HG03280 (cell line): ENCODE data around the gene RAB40A.
"Not testable (repeated sequence)": the region's sequence is repeated elsewhere in the genome, so short reads cannot be mapped to it uniquely, and the experiment has no call there.

ENCODE experiments used
- ATAC-seq: cut with Tn5 transposase; IDR thresholded peaks from one replicate; pipeline ENCODE4 v1.9.1; 2021; ENCODE audit warnings: mild to moderate bottlenecking, moderate library complexity; ENCODE audit not compliant: unreplicated experiment

RAB40A gene

DNA sequence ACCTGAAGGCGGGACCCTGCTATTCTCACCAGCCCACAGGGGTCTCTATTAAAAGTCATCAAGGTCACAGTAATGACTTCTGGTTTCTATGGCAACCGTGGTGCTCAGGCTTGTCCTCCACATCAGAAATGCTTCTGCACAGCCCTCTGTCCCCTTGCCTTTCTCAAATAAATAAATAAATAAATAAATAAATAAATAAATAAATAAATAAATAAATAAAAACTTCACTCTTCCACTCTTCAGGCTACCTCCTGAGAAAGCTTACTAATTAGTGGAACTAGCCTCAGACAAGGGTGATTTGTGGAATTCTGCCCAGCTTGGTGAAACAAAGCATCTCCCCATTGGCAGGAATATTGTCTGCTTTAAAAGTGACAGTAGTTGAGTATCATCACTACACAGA lies 5.5 kb upstream of the RAB40A start:
- ATAC-seq = no peak

DNA sequence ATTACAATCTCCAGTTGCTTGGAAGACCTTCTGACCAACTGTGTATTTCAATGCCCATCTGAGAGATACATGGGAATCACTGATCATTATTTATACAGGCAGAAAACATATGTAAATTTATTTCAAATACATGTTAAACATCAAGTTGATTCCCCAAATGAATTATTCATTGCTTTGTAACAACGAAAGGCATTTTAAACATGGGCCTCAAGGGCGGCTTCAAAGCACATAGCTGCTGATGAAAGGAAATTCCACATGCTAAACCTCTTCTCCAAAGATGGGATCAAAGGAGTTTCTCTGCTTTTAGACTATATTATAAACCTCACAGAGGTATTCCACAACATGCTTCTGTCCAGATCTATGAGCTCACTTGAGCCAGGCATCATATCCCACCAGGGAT lies 4.3 kb upstream of the RAB40A start:
- no peak for ATAC-seq

DNA sequence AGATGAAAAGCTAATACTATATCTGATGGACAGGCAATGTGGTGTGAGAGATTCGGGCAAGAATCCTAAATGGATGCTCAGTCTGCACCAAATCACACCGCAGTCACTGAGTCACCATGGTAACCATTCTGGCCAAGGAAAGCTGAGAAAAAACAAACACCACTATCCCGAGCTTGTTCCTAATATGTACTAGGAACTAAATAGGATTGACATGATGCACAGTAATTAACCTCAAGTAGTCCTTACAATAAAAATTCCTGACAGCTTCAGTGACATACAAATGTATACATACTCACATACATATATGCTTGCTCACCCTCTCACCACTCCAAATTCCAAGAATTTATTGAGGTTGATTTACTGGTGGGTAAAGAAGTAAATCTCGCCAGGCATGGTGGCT lies 1.1 kb upstream of the RAB40A start:
- ATAC-seq = no peak

DNA sequence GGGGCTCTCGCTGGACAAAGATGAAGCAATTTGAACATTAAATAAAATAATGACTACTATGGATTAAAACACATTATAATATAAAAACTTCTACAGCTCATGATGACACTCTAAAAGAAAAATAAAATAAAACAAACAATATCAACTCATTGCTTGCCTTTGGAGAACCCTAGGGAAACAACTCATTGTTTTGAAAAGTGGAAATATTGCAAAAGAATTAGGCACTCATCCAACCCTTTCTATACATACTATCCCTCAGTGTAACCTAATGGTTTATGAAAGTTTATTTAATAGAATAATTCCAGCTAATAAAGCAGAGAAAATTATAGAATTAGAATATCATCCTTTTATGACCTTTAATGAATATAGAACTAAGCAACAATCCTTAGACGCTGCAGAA lies 718 bp downstream of the RAB40A start:
- no peak for ATAC-seq

DNA sequence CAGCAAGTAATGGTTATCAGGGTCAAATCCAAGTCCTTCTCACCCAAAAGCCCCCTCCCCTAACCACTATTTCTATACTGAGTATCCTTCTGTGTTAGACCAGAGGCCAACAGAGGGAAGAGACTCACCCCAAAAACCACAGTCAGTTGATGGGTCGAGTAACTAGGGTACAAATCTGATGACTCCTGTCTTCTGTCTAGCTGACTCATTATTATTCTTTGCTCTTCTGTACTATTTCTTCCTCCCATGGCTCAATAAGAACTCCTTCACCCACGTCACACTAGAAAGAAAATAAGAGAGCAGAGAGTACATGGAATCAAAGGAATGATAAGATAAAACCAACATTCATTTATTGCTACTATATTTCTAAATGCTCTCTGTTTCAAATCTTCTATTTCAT lies 2.0 kb downstream of the RAB40A start:
- no peak for ATAC-seq

DNA sequence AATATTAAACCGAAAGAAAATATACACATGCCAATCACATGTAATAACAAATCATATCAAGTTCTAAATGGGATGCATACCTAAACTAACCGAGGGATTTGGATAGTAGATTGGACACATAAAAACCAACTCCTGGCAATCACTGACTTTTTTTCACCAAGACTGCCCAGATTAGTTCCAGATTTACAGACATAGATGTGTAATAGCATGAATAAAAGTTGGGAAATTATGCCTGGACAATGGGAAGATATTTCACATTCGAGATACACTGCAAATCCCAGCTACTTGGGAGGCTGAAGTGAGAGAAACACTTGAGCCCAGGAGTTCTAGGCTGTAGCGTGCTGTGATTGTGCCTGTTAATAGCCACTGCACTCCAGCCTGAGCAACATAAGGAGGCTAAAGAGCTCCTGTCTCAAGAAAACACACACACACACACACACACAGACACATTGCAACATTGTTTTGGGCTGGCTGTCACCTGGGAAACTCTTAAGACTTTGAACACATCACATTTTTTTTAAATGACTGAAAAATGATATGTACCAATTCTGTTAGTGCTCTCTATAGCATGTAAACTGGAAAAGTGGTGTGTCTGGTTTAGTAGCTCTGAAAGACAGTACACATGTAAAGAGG lies 5.7 kb downstream of the RAB40A start:
- ATAC-seq = no peak

DNA sequence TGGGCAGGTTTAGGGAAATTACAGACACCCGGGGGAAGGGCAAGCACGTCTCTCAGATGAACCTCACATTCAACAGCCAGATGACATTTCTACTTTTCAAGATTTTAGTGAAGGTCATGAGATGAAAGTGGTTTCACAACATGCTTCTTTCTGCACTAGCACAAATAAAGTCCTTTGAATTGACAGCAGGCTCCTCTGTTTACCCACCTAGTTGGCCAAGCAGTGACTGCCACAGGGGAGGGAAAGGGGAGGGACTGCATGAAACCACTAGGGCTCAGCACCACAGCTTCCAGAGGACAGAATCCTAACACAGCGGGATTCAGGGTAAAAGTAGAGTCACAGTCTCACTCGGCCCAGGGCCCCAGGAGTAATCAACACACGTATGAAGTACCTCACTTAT lies 6.2 kb downstream of the RAB40A start:
- ATAC-seq = no peak

DNA sequence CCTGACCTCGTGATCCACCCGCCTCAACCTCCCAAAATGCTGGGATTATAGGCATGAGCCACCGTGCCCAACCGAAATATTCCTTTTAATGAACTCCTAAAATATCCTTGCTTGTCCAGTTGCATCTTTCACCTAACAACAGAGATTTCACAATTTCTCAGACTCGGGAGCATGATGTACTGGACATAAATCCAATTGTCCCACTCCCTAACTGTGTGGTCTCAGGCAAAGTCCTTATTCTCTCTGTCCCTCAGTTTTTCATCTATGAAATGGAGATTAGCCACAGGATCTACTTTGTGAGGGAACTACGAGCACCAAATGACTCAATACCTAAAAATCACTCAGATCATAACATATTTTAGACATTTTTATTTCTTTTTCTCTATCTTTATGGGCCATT lies 9.3 kb downstream of the RAB40A start:
- ATAC-seq = no peak

DNA sequence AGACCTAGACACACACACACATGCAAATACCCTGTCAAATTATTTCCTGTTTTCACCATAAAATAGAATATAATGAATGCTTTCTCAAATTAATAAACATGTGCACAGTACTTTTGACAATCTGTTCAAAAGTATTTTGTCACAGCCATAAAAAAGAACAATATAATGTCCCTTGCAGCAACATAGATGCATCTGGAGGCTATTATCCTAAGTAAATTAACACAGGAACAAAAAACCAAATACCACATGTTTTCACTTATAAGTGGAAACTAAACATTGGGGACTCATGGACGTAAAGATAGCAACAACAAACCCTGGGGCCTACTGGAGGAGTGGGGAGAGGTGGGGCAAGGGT lies 15.5 kb downstream of the RAB40A start:
- no peak for ATAC-seq

DNA sequence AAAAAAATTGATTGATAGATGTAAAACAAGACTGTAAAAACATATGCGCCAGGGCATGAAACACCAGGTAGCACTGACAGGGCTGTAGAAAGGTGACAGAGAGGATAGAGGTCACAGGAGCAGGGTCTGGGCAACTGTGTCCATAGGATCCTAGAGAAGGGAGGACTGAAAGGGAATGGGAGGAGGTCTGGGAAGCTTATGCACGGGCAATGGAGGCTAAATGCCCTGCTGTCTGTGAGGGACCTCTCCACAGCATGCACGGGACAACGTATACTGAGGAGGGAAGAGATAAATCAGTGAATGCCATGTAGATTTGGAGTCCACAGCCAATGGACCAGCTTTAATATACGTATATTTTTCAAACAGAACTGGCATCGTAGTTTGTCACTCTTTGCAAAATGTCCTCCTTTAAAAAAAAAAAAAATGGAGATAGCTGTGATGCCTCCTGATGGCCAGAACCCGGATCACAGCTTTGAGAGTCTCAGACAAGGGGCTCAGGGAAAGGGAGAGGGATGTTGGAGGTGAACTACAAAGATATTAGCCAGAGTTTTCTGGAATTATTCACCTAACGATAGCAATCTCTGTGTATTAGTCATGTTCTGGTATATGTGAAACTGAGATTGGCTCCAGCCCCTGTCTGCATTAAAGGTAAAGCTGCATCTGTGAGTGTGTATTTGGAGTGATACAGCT lies 16.0 kb downstream of the RAB40A start:
- ATAC-seq = no peak

DNA sequence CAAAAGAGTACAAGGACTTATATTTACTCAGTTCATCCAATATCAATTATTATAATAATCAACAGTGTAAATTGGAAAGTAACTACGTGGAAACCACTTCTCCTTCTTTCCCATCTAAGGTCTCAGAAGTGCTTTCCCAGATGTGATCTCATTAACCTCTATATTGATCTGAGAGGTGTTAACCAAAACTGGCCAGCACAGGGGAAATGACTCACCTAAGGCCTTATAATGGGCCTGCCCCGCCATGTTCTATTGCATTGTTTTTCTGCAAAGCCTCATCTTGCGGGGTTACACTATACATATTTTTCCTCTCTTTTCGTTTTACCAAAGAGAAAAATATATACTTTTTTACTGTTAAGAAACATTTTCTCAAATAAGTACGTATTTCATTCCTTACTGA lies 20.5 kb downstream of the RAB40A start:
- ATAC-seq = no peak

DNA sequence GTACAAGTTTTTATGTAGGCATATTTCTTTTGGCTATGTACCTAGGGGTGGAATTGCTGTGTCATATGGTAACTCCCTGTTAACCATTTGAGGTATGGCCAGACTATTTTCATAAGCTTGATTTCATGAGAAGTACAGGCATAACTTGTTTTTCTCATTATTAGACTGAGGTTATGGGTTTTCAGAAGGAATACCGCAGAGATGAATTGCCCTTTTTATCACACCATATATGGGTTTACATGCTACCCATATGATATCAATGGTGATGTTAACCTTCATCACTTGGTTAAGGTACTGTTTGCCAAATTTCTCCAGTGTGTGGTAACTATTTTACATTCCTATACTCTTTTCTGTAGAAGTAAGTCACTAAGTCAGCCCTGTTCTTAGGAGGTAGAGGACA lies 23.5 kb downstream of the RAB40A start:
- no peak for ATAC-seq

DNA sequence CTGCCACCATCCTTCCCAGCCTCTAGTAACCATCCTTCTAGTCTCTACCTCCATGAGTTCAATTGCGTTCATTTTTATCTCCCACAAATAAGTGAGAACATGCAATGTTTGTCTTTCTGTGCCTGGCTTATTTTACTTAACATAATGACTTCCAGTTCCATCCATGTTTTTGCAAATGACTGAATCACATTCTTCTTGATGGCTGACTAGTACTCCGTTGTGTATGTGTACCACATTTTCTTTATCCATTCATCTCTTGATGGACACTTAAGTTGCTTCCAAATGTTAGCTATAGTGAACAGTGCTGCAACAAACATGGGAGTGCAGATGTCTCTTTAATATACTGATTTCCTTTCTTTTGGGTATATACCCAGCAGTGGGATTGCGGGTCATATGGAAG lies 25.7 kb downstream of the RAB40A start:
- ATAC-seq = not testable (repeated sequence)

DNA sequence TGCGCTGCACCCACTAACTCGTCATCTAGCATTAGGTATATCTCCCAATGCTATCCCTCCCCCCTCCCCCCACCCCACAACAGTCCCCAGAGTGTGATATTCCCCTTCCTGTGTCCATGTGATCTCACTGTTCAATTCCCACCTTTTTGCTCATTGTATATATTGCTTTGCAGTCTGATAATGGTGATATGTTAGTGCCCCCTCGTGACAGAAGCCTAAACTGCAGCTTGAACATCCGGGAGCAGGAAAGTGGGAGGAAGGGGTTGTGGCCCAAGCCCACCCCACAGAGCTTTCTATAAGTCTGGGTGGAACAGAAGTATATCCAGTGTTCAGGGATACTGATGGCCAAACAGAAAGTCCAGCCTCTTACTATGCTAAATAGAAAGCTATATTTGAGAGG lies 29.6 kb downstream of the RAB40A start:
- not testable (repeated sequence) for ATAC-seq

DNA sequence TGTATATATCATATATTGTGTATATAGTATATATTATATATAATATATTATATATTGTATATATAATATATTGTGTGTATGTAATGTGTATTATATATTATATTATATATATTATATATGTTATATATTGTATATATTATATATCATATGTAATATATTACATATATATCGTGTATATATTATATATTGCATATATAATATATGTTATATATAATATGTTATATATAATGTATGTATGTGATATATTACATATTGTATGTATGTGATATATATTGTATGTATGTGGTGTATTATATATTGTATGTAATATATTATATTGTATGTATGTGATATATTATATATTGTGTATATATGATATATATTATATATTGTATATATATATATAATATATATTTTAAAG lies 30.5 kb downstream of the RAB40A start:
- no peak for ATAC-seq

DNA sequence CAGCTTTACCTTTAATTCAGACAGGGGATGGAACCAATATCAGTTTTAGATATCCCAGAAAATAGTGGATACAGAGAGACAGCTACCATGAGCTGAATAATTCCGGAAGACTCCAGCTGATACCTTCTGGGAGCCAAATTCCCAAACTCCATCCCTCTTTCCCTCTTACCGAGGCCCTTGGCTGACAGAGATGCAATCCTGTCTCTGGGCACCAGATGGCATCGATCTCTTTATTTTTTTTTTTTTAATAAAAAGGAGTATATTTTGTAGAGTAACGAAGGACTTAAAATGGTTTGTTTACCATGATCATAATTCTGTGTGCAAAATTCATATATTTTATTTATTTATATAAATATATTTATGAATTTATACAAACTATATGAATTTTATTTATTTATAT lies 31.0 kb downstream of the RAB40A start:
- no peak for ATAC-seq

DNA sequence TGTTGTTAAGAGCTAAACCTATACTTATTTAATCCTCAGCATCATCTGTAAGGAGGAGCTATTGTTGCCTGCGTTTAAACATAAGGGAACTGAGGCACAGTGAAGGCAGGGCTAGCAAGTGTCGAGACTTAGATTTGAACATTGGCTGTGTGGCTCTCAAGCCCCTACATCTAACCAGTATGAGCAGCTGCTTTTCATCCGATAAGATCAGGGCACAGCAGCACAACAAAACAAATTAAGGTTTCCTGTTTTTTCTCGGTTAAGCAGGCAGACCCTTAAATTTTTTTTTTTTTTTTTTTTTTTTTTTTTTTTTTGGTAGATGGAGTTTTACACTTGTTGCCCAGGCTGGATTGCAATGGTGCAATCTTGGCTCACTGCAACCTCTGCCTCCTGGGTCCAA lies 35.6 kb downstream of the RAB40A start:
- ATAC-seq = no peak

DNA sequence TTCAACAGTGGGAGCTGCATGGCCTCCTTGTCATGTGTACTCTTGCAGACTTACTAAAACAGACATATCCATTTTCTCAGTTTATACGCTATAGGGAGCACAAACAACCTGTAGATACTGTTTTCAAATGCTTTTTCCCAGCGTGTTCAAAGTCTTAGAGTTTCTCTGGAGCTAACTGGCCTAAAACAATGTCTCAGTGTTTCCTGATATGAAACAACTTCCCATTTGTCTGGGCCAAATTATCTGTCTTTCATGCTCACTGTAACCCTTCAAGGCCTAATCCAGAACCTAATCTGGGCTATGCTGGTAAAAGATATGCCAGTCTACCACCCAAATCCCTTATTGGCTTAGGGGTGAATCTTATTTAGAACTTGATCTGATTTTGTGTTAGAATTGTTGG lies 38.8 kb downstream of the RAB40A start:
- no peak for ATAC-seq

DNA sequence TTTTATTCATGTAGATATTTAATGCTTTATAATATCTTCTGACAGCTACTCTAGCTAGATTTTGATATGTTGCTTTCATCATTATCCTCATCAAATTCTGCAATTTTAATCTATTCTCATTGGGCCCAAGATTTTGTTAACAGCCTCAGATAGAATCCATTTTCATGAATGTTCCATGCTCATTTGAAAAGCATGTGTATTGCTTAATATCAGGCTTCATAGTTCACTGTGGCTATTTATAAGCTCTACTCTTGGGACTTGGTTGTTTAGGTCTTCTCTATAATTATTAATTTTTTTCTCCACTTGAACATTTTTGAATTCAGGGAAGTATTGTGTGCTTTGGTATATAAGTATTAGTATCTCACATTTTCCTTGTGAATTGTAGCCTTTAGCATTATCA lies 41.8 kb downstream of the RAB40A start:
- ATAC-seq = no peak

DNA sequence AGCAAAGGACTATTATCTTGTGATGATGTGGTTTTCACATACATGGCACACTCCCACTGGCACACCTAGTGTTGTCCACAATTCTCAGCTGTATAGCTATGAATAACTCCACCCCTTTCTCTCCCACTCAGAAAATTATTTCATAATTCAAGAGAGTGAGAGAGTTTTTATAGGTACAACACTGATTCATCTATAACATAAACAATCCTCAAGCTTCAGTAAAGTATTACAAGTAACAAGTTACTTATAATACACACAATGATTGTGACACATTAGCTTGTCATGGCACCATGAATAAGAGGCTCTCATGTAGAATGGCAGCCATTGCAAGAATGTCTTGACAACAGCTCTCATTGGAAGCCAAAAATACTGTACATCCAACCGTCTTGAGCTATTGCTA lies 43.9 kb downstream of the RAB40A start:
- no peak for ATAC-seq

DNA sequence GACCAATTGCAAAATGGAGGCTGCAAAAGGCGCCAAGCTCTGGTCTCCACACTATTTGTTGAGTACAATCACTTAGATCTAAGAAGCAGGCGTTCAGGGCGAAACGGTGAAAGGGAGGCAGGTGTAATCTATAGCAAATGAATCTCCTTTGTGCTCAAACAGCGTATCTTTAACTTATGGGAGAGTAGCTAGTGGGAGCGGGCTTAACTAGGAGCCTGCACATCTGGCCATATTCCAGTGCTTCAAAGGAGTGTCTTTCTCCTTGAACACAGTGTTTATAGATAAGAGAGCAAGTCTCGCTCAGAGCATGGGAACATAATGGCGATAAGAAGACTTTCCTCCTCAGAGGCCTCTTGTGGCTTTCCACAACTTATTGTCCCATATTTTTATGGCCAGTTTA lies 49.3 kb downstream of the RAB40A start:
- not testable (repeated sequence) for ATAC-seq

DNA sequence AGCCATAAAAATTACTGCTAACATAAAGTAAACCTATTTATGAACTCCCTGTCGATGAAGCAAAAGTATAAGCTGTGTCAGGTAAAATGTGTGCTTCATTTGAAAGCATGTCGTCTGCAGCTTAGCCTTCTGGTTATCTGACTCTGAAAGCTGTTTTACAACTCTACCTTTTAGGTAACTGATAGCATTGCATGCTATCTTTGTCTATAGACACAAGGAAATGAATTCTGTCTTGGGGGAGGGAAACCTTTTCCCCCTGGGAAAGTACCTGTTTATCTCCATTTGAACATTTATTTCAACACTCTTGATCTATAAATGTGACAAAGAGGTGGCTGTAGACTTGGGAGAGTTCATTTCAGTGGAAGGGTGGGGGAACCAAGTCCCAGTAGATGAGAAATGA lies 51.4 kb downstream of the RAB40A start:
- no peak for ATAC-seq

DNA sequence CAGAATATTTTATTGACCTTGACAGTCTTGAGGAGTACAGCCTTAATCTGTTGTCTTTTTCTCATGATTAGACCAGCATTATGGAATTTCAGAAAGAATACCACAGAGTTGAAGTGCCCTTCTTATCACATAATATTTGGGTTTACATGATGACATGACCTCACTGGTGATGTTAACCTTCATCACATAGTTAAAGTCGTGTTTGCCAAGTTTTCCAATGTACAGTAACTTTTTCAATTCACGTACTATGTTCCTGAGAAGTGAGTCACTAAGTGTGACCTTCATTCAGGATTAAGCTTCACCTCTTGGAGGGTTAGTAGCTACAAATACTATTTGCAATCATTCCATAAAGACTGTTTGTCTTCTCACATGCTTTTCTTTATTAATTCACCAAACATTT lies 52.1 kb downstream of the RAB40A start:
- no peak for ATAC-seq
